ENCODE measurements around the gene NHLH2. TPM values are rescaled to one million over a fixed set of nuclear protein-coding genes. Genes with fewer than 3 reads are reported as not detected.

NHLH2 gene
- total and polyA plus RNA-seq, 2 donors = 0.05 to 0.14 TPM

GRCh38 chr1:115829947-115830346 is 11.0 kb downstream of the NHLH2 start:
- peaks cover 34 to 64% of the 10 kb centered on the region in 2 donors for H3K27me3 ChIP-seq (ENCODE audit: control insufficient read depth in 2 of 2, insufficient read depth in 1 of 2, low read length in 1 of 2)
- no peak for DNase-seq (ENCODE audit: low read depth in 6 of 9, low spot score in 9 of 9)
- no peaks in the 10 kb centered on the region for H3K9me3 ChIP-seq (ENCODE audit: control insufficient read depth in 2 of 2, insufficient read depth in 1 of 2, low read length in 1 of 2)
- H3K27ac ChIP-seq (ENCODE audit: low read depth in 1 of 2, low read length in 1 of 2) = no peak overlapping the region
- no peak overlapping the region for H3K4me3 ChIP-seq (ENCODE audit: low read length in 2 of 2)
- H3K36me3 ChIP-seq (ENCODE audit: control insufficient read depth in 2 of 2, insufficient read depth in 2 of 2, low read length in 1 of 2) = no peaks in the 10 kb centered on the region
- 94% methylated on average over 3 of the region's 3 CpGs for WGBS
- peaks cover 0 to 5% of the 10 kb centered on the region in 2 donors for H3K4me1 ChIP-seq (ENCODE audit: control insufficient read depth in 2 of 2, insufficient read depth in 2 of 2, low read length in 2 of 2)

- Histone ChIP-seq H3K27ac (ENCODE audit: low read depth in 1 of 2, low read length in 1 of 2) (no peak overlapping the region), H3K36me3 (ENCODE audit: control insufficient read depth in 2 of 2, insufficient read depth in 2 of 2, low read length in 1 of 2) (no peaks in the 10 kb centered on the region), H3K27me3 (ENCODE audit: control insufficient read depth in 2 of 2, insufficient read depth in 1 of 2, low read length in 1 of 2) (peaks cover 31 to 57% of the 10 kb centered on the region in 2 donors), H3K4me1 (ENCODE audit: control insufficient read depth in 2 of 2, insufficient read depth in 2 of 2, low read length in 2 of 2) (peaks cover 0 to 5% of the 10 kb centered on the region in 2 donors), H3K9me3 (ENCODE audit: control insufficient read depth in 2 of 2, insufficient read depth in 1 of 2, low read length in 1 of 2) (no peaks in the 10 kb centered on the region), H3K4me3 (ENCODE audit: low read length in 2 of 2) (no peak overlapping the region)
- WGBS = 95% methylated on average over 20 of the region's 20 CpGs
- no peak for DNase-seq (ENCODE audit: low read depth in 6 of 9, low spot score in 9 of 9)
Observed at GRCh38 chr1:115829023-115829674, 11.8 kb downstream of the NHLH2 start.

GRCh38 chr1:115828101-115829022 is 12.6 kb downstream of the NHLH2 start:
- Histone ChIP-seq H3K36me3 (ENCODE audit: control insufficient read depth in 2 of 2, insufficient read depth in 2 of 2, low read length in 1 of 2) (no peaks in the 10 kb centered on the region), H3K27ac (ENCODE audit: low read depth in 1 of 2, low read length in 1 of 2) (no peak overlapping the region), H3K27me3 (ENCODE audit: control insufficient read depth in 2 of 2, insufficient read depth in 1 of 2, low read length in 1 of 2) (peaks cover 26 to 52% of the 10 kb centered on the region in 2 donors), H3K4me3 (ENCODE audit: low read length in 2 of 2) (peak overlapping the region; percentile 32 to 38), H3K9me3 (ENCODE audit: control insufficient read depth in 2 of 2, insufficient read depth in 1 of 2, low read length in 1 of 2) (no peaks in the 10 kb centered on the region), H3K4me1 (ENCODE audit: control insufficient read depth in 2 of 2, insufficient read depth in 2 of 2, low read length in 2 of 2) (peaks cover 0 to 5% of the 10 kb centered on the region in 2 donors)
- DNase-seq (ENCODE audit: low read depth in 6 of 9, low spot score in 9 of 9) = peak in 6 of 9 donors; percentile 7 to 48 (median 12)
- 14% methylated on average over 80 of the region's 80 CpGs for WGBS

- H3K9me3 ChIP-seq (ENCODE audit: control insufficient read depth in 2 of 2, insufficient read depth in 1 of 2, low read length in 1 of 2) = no peaks in the 10 kb centered on the region
- H3K27ac ChIP-seq (ENCODE audit: low read depth in 1 of 2, low read length in 1 of 2) = no peak overlapping the region
- no peak for DNase-seq (ENCODE audit: low read depth in 6 of 9, low spot score in 9 of 9)
- no peak overlapping the region for H3K4me3 ChIP-seq (ENCODE audit: low read length in 2 of 2)
- WGBS = 94% methylated on average over 7 of the region's 7 CpGs
- H3K36me3 ChIP-seq (ENCODE audit: control insufficient read depth in 2 of 2, insufficient read depth in 2 of 2, low read length in 1 of 2) = no peaks in the 10 kb centered on the region
- H3K27me3 ChIP-seq (ENCODE audit: control insufficient read depth in 2 of 2, insufficient read depth in 1 of 2, low read length in 1 of 2) = peaks cover 26 to 47% of the 10 kb centered on the region in 2 donors
- peaks cover 0 to 5% of the 10 kb centered on the region in 2 donors for H3K4me1 ChIP-seq (ENCODE audit: control insufficient read depth in 2 of 2, insufficient read depth in 2 of 2, low read length in 2 of 2)
Observed at GRCh38 chr1:115827452-115828044, 13.4 kb downstream of the NHLH2 start.

- no peak overlapping the region for H3K4me3 ChIP-seq (ENCODE audit: low read length in 2 of 2)
- no peak overlapping the region for H3K27ac ChIP-seq (ENCODE audit: low read depth in 1 of 2, low read length in 1 of 2)
- peaks cover 0 to 5% of the 10 kb centered on the region in 2 donors for H3K4me1 ChIP-seq (ENCODE audit: control insufficient read depth in 2 of 2, insufficient read depth in 2 of 2, low read length in 2 of 2)
- peaks cover 26 to 47% of the 10 kb centered on the region in 2 donors for H3K27me3 ChIP-seq (ENCODE audit: control insufficient read depth in 2 of 2, insufficient read depth in 1 of 2, low read length in 1 of 2)
- no peaks in the 10 kb centered on the region for H3K9me3 ChIP-seq (ENCODE audit: control insufficient read depth in 2 of 2, insufficient read depth in 1 of 2, low read length in 1 of 2)
- DNase-seq (ENCODE audit: low read depth in 6 of 9, low spot score in 9 of 9) = no peak
- whole genome bisulfite sequencing = 77% methylated on average over 3 of the region's 3 CpGs
- no peaks in the 10 kb centered on the region for H3K36me3 ChIP-seq (ENCODE audit: control insufficient read depth in 2 of 2, insufficient read depth in 2 of 2, low read length in 1 of 2)
Observed at GRCh38 chr1:115826628-115827027, 14.3 kb downstream of the NHLH2 start.

GRCh38 chr1:115822117-115822516 is 18.8 kb downstream of the NHLH2 start:
- no peak for DNase-seq (ENCODE audit: low read depth in 6 of 9, low spot score in 9 of 9)
- Histone ChIP-seq H3K27me3 (ENCODE audit: control insufficient read depth in 2 of 2, insufficient read depth in 1 of 2, low read length in 1 of 2) (peaks cover 2 to 17% of the 10 kb centered on the region in 2 donors), H3K27ac (ENCODE audit: low read depth in 1 of 2, low read length in 1 of 2) (no peak overlapping the region), H3K4me3 (ENCODE audit: low read length in 2 of 2) (no peak overlapping the region), H3K9me3 (ENCODE audit: control insufficient read depth in 2 of 2, insufficient read depth in 1 of 2, low read length in 1 of 2) (no peaks in the 10 kb centered on the region), H3K36me3 (ENCODE audit: control insufficient read depth in 2 of 2, insufficient read depth in 2 of 2, low read length in 1 of 2) (no peaks in the 10 kb centered on the region), H3K4me1 (ENCODE audit: control insufficient read depth in 2 of 2, insufficient read depth in 2 of 2, low read length in 2 of 2) (no peaks in the 10 kb centered on the region)

GRCh38 chr1:115815694-115816093 is 25.2 kb downstream of the NHLH2 start:
- WGBS = 93% methylated on average over 3 of the region's 3 CpGs
- DNase-seq (ENCODE audit: low read depth in 6 of 9, low spot score in 9 of 9) = no peak
- H3K36me3 ChIP-seq (ENCODE audit: control insufficient read depth in 2 of 2, insufficient read depth in 2 of 2, low read length in 1 of 2) = no peaks in the 10 kb centered on the region
- H3K4me1 ChIP-seq (ENCODE audit: control insufficient read depth in 2 of 2, insufficient read depth in 2 of 2, low read length in 2 of 2) = no peaks in the 10 kb centered on the region
- H3K27me3 ChIP-seq (ENCODE audit: control insufficient read depth in 2 of 2, insufficient read depth in 1 of 2, low read length in 1 of 2) = no peaks in the 10 kb centered on the region
- H3K27ac ChIP-seq (ENCODE audit: low read depth in 1 of 2, low read length in 1 of 2) = no peak overlapping the region
- no peaks in the 10 kb centered on the region for H3K9me3 ChIP-seq (ENCODE audit: control insufficient read depth in 2 of 2, insufficient read depth in 1 of 2, low read length in 1 of 2)
- H3K4me3 ChIP-seq (ENCODE audit: low read length in 2 of 2) = no peak overlapping the region

- Histone ChIP-seq H3K27me3 (ENCODE audit: control insufficient read depth in 2 of 2, insufficient read depth in 1 of 2, low read length in 1 of 2) (no peaks in the 10 kb centered on the region), H3K9me3 (ENCODE audit: control insufficient read depth in 2 of 2, insufficient read depth in 1 of 2, low read length in 1 of 2) (no peaks in the 10 kb centered on the region), H3K27ac (ENCODE audit: low read depth in 1 of 2, low read length in 1 of 2) (no peak overlapping the region), H3K36me3 (ENCODE audit: control insufficient read depth in 2 of 2, insufficient read depth in 2 of 2, low read length in 1 of 2) (no peaks in the 10 kb centered on the region), H3K4me1 (ENCODE audit: control insufficient read depth in 2 of 2, insufficient read depth in 2 of 2, low read length in 2 of 2) (no peaks in the 10 kb centered on the region), H3K4me3 (ENCODE audit: low read length in 2 of 2) (no peak overlapping the region)
- DNase-seq (ENCODE audit: low read depth in 6 of 9, low spot score in 9 of 9) = no peak
- 96% methylated on average over 4 of the region's 4 CpGs for WGBS
Observed at GRCh38 chr1:115814685-115815398, 26.1 kb downstream of the NHLH2 start.

All from thymus (tissue), 11 donors.